HG02678 (cell line): ENCODE results near the gene MUC6.

Source experiments
- ATAC-seq: cut with Tn5 transposase; IDR thresholded peaks from one replicate; pipeline ENCODE4 v1.9.1; 2021; ENCODE audit warnings: mild to moderate bottlenecking, moderate library complexity; ENCODE audit not compliant: unreplicated experiment

The MUC6 gene

GRCh38 chr11:1010551-1011319 lies 25.8 kb downstream of the MUC6 start:
- no peak for ATAC-seq

GRCh38 chr11:1009991-1010390 lies 26.5 kb downstream of the MUC6 start:
- no peak for ATAC-seq

- ATAC-seq: no peak
Observed at GRCh38 chr11:1009371-1009770, 27.1 kb downstream of the MUC6 start.

- no peak for ATAC-seq
Observed at GRCh38 chr11:1008803-1009145, 27.7 kb downstream of the MUC6 start.

GRCh38 chr11:1008001-1008802 lies 28.3 kb downstream of the MUC6 start:
- ATAC-seq: no peak

- ATAC-seq: no peak
Observed at GRCh38 chr11:1007279-1007678, 29.2 kb downstream of the MUC6 start.

GRCh38 chr11:1006762-1007161 lies 29.8 kb downstream of the MUC6 start:
- ATAC-seq: no peak

- ATAC-seq: no peak
Observed at GRCh38 chr11:1005928-1006327, 30.6 kb downstream of the MUC6 start.

- ATAC-seq: no peak
Observed at GRCh38 chr11:1003159-1003558, 33.4 kb downstream of the MUC6 start.

GRCh38 chr11:1002406-1002984 lies 34.0 kb downstream of the MUC6 start:
- no peak for ATAC-seq

- ATAC-seq: no peak
Observed at GRCh38 chr11:1001617-1002405, 34.7 kb downstream of the MUC6 start.

GRCh38 chr11:1000357-1001278 lies 35.9 kb downstream of the MUC6 start:
- ATAC-seq: no peak

- no peak for ATAC-seq
Observed at GRCh38 chr11:999009-999408, 37.5 kb downstream of the MUC6 start.

GRCh38 chr11:997907-998306 lies 38.6 kb downstream of the MUC6 start:
- no peak for ATAC-seq

- no peak for ATAC-seq
Observed at GRCh38 chr11:996681-997080, 39.8 kb downstream of the MUC6 start.

- no peak for ATAC-seq
Observed at GRCh38 chr11:995752-996420, 40.6 kb downstream of the MUC6 start.

GRCh38 chr11:995044-995751 lies 41.3 kb downstream of the MUC6 start:
- ATAC-seq: no peak

GRCh38 chr11:993632-994167 lies 42.8 kb downstream of the MUC6 start:
- no peak for ATAC-seq

- no peak for ATAC-seq
Observed at GRCh38 chr11:992577-992976, 43.9 kb downstream of the MUC6 start.
